ENCODE results near the gene CFDP1. TPM values are rescaled to one million over a fixed set of nuclear protein-coding genes. Genes with fewer than 3 reads are reported as not detected.

The CFDP1 gene
- total and polyA plus RNA-seq, 2 of the 13 experiments (the other 11 are each of a cell fraction or from before 2014, with no cell fraction given): 78.6 to 153 TPM

DNA sequence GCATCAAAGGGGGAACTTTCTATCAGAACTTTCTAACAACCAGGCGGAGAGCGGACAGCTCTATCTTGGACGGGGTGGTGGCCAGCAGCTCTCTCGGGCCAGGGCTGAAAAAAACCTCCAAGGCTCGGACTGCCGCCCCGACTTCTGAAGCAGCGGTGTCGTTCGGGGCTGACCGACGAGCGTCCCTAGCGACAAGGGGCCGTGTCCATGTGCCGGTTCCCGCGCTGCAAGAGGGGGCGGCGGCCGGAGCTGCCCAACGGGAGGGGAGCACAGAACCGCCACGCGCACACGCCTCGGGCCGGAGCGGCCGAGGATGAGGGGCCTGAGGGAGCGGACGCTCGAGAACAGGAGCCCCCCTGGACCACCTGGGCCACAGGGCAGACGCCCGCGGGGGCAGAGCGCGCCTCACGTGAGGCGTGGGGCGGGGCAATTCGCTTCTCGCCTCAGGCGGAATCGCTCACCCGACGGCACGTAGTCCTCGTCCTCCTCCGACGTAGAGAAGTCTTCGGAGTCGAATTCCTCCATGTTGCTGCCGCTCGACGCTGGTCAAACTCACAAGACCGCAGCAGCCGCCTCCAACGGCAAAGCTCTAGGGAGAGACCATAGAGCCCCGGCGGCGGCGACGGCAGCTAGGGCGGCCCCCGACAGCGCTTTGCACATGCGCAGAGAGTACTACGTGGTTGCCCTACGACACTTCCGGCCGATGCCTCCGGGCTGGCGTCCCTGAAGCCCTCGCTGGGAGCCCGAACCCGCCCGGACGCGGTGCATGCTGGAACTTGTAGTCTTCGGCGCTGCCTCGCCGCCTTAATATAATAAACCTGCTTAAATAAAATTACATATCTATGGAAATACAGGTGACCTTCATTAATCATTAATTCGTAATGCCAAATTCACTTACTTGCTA lies at the start of gene CFDP1 (continued):
- 0 out of 2 replicates have a peak, but pooled peaks have one; percentile 61 for TF ChIP-seq FOXM1 (CRISPR knock-in tag; IDR thresholded peaks at IDR 0.05)
- peak; percentile 97; the same call in 1 of the 2 replicates for TF ChIP-seq SNAI1 (CRISPR knock-in tag; IDR thresholded peaks at IDR 0.05; ENCODE audit: borderline replicate concordance)
- TF ChIP-seq TEAD3 (CRISPR knock-in tag; optimal IDR thresholded peaks at IDR 0.05; ENCODE audit: borderline replicate concordance): peak; percentile 62
- TF ChIP-seq, protein P1, sequence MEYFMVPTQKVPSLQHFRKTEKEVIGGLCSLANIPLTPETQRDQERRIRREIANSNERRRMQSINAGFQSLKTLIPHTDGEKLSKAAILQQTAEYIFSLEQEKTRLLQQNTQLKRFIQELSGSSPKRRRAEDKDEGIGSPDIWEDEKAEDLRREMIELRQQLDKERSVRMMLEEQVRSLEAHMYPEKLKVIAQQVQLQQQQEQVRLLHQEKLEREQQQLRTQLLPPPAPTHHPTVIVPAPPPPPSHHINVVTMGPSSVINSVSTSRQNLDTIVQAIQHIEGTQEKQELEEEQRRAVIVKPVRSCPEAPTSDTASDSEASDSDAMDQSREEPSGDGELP (IDR thresholded peaks at IDR 0.05; ENCODE audit: borderline replicate concordance, low read depth): no peak; the same call in 1 of the 2 replicates
- TF ChIP-seq FOXP1 (IDR thresholded peaks at IDR 0.05): no peak
- no peak for TF ChIP-seq FOXP1 (CRISPR knock-in tag; IDR thresholded peaks at IDR 0.05)
- peak; percentile 43; the same call in 1 of the 2 replicates for TF ChIP-seq RARA (CRISPR knock-in tag; IDR thresholded peaks at IDR 0.05)
- no peak; the same call in 1 of the 2 replicates for TF ChIP-seq ZNF746 (CRISPR knock-in tag; IDR thresholded peaks at IDR 0.05)
- TF ChIP-seq ZNF83 (CRISPR knock-in tag; IDR thresholded peaks at IDR 0.05; ENCODE audit: borderline replicate concordance): peak; percentile 73; the same call in 1 of the 2 replicates
- no peak for TF ChIP-seq SMARCE1 (IDR thresholded peaks at IDR 0.05; ENCODE audit: borderline replicate concordance)
- TF ChIP-seq ZNF713 (CRISPR knock-in tag; IDR thresholded peaks at IDR 0.05): peak; percentile 92; the same call in 1 of the 2 replicates
- TF ChIP-seq, protein P2, sequence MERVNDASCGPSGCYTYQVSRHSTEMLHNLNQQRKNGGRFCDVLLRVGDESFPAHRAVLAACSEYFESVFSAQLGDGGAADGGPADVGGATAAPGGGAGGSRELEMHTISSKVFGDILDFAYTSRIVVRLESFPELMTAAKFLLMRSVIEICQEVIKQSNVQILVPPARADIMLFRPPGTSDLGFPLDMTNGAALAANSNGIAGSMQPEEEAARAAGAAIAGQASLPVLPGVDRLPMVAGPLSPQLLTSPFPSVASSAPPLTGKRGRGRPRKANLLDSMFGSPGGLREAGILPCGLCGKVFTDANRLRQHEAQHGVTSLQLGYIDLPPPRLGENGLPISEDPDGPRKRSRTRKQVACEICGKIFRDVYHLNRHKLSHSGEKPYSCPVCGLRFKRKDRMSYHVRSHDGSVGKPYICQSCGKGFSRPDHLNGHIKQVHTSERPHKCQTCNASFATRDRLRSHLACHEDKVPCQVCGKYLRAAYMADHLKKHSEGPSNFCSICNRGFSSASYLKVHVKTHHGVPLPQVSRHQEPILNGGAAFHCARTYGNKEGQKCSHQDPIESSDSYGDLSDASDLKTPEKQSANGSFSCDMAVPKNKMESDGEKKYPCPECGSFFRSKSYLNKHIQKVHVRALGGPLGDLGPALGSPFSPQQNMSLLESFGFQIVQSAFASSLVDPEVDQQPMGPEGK (CRISPR knock-in tag; IDR thresholded peaks at IDR 0.05): peak; percentile 78
- no peak for TF ChIP-seq SSRP1 (CRISPR knock-in tag; IDR thresholded peaks at IDR 0.05)
- no peak for TF ChIP-seq GTF2F1 (IDR thresholded peaks at IDR 0.05; ENCODE audit: low read length)
- TF ChIP-seq MIER2 (CRISPR knock-in tag; IDR thresholded peaks at IDR 0.05): no peak
- TF ChIP-seq, protein P3, sequence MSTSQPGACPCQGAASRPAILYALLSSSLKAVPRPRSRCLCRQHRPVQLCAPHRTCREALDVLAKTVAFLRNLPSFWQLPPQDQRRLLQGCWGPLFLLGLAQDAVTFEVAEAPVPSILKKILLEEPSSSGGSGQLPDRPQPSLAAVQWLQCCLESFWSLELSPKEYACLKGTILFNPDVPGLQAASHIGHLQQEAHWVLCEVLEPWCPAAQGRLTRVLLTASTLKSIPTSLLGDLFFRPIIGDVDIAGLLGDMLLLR (CRISPR knock-in tag; IDR thresholded peaks at IDR 0.05): peak; percentile 100
- 0 out of 2 replicates have a peak, but pooled peaks have one; percentile 29 for TF ChIP-seq PBX3 (CRISPR knock-in tag; IDR thresholded peaks at IDR 0.05; ENCODE audit: borderline replicate concordance)
- peak; percentile 48 for TF ChIP-seq MAZ (IDR thresholded peaks at IDR 0.05; ENCODE audit: borderline replicate concordance, low read depth, low read length)
- peak; percentile 23; the same call in 1 of the 2 replicates for TF ChIP-seq MAZ (CRISPR knock-in tag; IDR thresholded peaks at IDR 0.05; ENCODE audit: low read depth)
- no peak for TF ChIP-seq SRSF4 (IDR thresholded peaks at IDR 0.05; ENCODE audit: low read depth, low read length, poor library complexity, severe bottlenecking)

Measured in HepG2 (cell line).